GM12865 (cell line): ENCODE data around the gene GOLGA6D.
A peak's percentile ranks its signal among the peaks of the same experiment; 100 is the strongest.
"Not testable (repeated sequence)": the region's sequence is repeated elsewhere in the genome, so short reads cannot be mapped to it uniquely, and the experiment has no call there.

ENCODE experiments used
- DNase-seq: peaks from one replicate; pipeline ENCODE4 v3.0.0; 2010; ENCODE audit warnings: low read depth
- H3K4me3 ChIP-seq: 2 replicates; pipeline ENCODE4 v1.5.1; 2011; ENCODE audit warnings: mild to moderate bottlenecking, low read depth, low read length, control low read depth
- CTCF ChIP-seq: IDR thresholded peaks from 2 replicates; pipeline ENCODE4 v1.5.1; 2011; ENCODE audit warnings: low read length, control low read depth, low read depth, inconsistent platforms; ENCODE audit not compliant: insufficient read depth; ENCODE audit errors: missing control alignments

The GOLGA6D gene

GRCh38 chr15:75298541-75299310, 16.1 kb downstream of the GOLGA6D start:
- H3K4me3 ChIP-seq, result not testable (repeated sequence)

GRCh38 chr15:75299311-75299688, 16.7 kb downstream of the GOLGA6D start:
- DNase-seq, H3K4me3 ChIP-seq: not testable (repeated sequence)
- peak; percentile 28 for TF ChIP-seq CTCF

More at GRCh38 chr15:75298541-75299310, 16.1 kb downstream of the GOLGA6D start:
- DNase-seq, result not testable (repeated sequence)

GRCh38 chr15:75300026-75300425, 17.4 kb downstream of the GOLGA6D start:
- DNase-seq, H3K4me3 ChIP-seq: not testable (repeated sequence)

GRCh38 chr15:75302318-75302717, 19.7 kb downstream of the GOLGA6D start:
- DNase-seq, result no peak
- no peak for TF ChIP-seq CTCF
- no peak overlapping the region for H3K4me3 ChIP-seq

- not testable (repeated sequence) for H3K4me3 ChIP-seq, DNase-seq
Measured at GRCh38 chr15:75302753-75303152, 20.1 kb downstream of the GOLGA6D start.

GRCh38 chr15:75306188-75306587, 23.6 kb downstream of the GOLGA6D start:
- H3K4me3 ChIP-seq, result no peak overlapping the region
- no peak for TF ChIP-seq CTCF
- DNase-seq, result no peak

GRCh38 chr15:75307778-75308390, 25.2 kb downstream of the GOLGA6D start:
- peak; percentile 53 for DNase-seq
- no peak overlapping the region for H3K4me3 ChIP-seq

GRCh38 chr15:75309711-75310110, 27.1 kb downstream of the GOLGA6D start:
- DNase-seq, result no peak
- no peak overlapping the region for H3K4me3 ChIP-seq
- no peak for TF ChIP-seq CTCF

More at GRCh38 chr15:75307778-75308390, 25.2 kb downstream of the GOLGA6D start:
- TF ChIP-seq CTCF, result peak; percentile 56

GRCh38 chr15:75312548-75312947, 29.9 kb downstream of the GOLGA6D start:
- not testable (repeated sequence) for DNase-seq, H3K4me3 ChIP-seq
